Suprapubic skin (tissue), 3 donors: ENCODE results near the gene ANO9.

Experiments used
- EP300 ChIP-seq: sonication (generic); formaldehyde crosslinking; IDR thresholded peaks from one replicate; pipeline ENCODE4 v1.6.1; 2017; ENCODE audit warnings: antibody characterized with exemption
- TF ChIP-seq, protein P1 (sequence below), 2 donors: fragments of 200-600 bp in 1 of 2; fragments of 450-650 bp in 1 of 2; sonication (generic) in 1 of 2; IDR thresholded peaks; one replicate each; pipeline ENCODE4 v1.5.1; 2016 to 2019; ENCODE audit warnings: antibody characterized with exemption in 2 of 2, mild to moderate bottlenecking in 1 of 2, moderate library complexity in 1 of 2

- TF ChIP-seq, protein P1, sequence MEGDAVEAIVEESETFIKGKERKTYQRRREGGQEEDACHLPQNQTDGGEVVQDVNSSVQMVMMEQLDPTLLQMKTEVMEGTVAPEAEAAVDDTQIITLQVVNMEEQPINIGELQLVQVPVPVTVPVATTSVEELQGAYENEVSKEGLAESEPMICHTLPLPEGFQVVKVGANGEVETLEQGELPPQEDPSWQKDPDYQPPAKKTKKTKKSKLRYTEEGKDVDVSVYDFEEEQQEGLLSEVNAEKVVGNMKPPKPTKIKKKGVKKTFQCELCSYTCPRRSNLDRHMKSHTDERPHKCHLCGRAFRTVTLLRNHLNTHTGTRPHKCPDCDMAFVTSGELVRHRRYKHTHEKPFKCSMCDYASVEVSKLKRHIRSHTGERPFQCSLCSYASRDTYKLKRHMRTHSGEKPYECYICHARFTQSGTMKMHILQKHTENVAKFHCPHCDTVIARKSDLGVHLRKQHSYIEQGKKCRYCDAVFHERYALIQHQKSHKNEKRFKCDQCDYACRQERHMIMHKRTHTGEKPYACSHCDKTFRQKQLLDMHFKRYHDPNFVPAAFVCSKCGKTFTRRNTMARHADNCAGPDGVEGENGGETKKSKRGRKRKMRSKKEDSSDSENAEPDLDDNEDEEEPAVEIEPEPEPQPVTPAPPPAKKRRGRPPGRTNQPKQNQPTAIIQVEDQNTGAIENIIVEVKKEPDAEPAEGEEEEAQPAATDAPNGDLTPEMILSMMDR (IDR thresholded peaks at IDR 0.05): no peak
- no peak for TF ChIP-seq EP300
Measured at GRCh38 chr11:446891-447290, 5.1 kb upstream of the ANO9 start.
